Activated T-cell treated with anti-CD3 and anti-CD28 coated beads for 4 hours (primary cell): ENCODE results near the gene SBDS.
"Not testable (repeated sequence)": the region's sequence is repeated elsewhere in the genome, so short reads cannot be mapped to it uniquely, and the experiment has no call there.

ENCODE experiments used
- DNase-seq: peaks from one replicate; pipeline ENCODE4 v3.0.0-alpha.2; 2020

SBDS gene

GRCh38 chr7:66994051-66994450 is 1.3 kb downstream of the SBDS start:
- not testable (repeated sequence) for DNase-seq

- not testable (repeated sequence) for DNase-seq
These were observed 5.8 kb downstream of the SBDS start for GRCh38 chr7:66989552-66989951.

DNA sequence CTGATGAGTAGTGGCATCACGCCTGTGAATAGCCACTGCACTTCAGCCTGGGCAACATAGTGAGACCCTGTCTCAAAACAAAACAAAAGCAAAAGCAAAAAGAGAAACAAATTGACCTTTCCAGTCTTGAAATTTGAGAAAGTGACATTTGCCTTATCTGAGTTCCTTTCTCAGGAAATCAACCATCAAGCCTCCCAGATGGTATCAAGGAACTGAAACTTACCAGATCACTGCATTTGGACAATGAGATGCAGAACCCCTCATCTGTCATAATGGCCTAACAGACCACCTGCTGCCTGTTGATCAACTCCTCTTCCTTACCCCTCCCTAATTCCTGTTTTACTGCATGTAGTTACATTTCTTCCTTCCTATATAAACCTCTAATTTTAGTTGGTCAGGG is 15.1 kb downstream of the SBDS start:
- not testable (repeated sequence) for DNase-seq

- not testable (repeated sequence) for DNase-seq
These were observed 16.4 kb downstream of the SBDS start for GRCh38 chr7:66979013-66979412.

DNA sequence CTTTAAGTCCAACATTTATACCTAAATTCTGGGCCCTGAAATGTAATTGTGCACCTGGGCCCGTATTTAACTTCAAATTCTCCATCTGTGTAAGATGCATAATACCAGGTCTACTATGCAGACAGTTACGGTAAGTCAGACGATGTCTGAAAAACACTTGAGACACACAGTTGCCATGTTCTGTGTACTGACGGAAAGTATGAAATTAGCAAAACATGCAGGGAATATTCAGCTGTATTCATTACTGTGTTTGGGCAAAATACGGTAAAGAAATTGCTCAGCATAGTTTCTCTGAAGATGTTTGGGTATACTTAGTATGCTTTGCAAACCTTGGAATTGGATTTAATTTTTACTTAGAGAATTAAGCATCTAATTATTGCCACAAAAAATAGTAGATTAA is 17.1 kb downstream of the SBDS start:
- not testable (repeated sequence) for DNase-seq

- DNase-seq, result no peak
These were observed 20.3 kb downstream of the SBDS start for GRCh38 chr7:66974986-66975590.

GRCh38 chr7:66970310-66970709 is 25.1 kb downstream of the SBDS start:
- no peak for DNase-seq

DNA sequence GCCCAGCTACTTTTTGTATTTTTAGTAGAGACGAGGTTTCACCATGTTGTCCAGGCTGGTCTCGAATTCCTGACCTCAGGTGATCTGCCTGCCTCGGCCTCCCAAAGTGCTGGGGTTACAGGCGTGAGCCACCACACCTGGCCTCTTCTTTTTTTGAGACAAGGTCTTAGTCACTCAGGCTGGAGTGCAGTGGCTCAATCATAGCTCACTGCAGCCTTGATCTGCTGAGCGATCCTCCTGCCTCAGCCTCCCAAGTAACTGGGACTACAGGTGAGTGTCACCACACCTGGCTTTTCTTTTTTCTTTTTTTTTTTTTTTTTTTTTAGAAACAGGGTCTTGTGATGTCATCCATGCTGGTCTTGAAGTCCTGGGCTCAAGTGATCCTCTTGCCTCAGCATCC is 26.4 kb downstream of the SBDS start:
- DNase-seq, result not testable (repeated sequence)

DNA sequence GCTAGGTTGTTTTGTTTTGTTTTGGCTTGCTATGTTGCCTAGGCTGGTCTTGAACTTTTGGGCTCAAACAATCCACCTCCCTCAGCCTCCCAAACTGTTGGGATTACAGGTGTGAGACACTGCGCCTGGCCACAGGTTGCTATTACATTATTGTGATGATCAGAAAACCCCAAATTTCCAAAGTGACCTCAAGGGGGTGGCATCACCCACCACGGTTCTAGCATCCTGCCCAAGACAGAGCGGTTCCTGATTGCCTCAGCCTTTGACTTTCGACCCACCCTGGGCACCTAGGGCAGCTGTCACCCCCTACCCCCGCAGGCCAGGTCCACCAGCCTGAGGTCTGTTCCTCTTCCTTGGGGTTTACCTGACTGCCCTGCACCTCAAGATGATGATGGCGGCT is 28.4 kb downstream of the SBDS start:
- no peak for DNase-seq

- no peak for DNase-seq
These were observed 31.0 kb downstream of the SBDS start for GRCh38 chr7:66964411-66964810.

DNA sequence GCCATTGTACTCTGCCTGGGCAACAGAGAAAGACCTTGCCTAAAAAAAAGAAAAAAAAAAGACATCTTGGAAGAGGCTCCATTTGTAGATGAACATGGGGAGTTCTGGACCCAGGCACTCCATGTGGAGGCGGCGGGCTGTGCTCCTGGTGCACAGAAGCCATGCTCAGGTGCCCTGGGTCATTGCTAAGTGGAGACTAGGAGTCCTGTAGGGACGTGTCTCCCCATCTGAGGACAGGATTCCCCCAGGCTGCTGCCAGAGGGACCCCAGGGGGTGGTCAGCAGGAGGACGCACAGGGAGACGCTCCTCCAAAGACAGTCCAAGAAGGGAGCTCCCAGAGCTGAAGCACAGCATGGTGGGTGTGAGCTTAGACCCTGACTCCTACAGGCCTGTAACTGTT is 34.3 kb downstream of the SBDS start:
- DNase-seq, result no peak

GRCh38 chr7:66960192-66960591 is 35.2 kb downstream of the SBDS start:
- no peak for DNase-seq

- DNase-seq, result no peak
These were observed 36.6 kb downstream of the SBDS start for GRCh38 chr7:66958538-66959350.

DNA sequence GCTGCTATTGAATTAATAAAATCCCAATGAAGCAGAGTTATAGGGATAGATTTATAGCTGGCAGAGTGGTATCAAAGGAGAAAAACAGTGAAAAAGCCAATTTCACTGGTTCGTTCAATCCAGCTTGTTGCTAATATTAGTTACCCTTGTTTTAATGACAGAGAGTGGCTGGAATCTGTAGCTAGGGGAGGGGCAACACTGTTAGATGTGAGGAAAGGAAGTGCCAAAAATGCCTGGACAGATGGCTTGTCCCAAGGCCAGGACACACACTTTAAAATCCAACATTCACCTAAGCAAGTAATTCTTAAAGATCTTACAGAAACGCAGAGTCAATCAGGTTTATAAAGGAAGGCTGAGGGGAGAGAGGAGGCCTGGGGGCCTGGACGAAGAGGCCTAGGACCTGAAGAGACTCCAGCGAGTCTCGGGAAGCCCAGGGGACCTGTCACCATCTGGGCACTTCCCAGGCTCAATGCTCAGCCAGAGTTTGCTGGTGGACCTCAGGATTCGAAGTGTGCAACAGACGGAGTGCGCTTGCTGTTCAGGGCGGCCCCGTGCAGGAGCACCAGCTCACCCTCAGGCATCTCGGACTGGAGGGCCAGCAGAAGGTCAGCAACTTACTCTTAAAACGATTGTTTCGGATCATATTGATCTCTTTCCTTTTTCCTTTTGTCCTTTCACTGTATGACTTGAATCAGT is 37.6 kb downstream of the SBDS start:
- no peak for DNase-seq

DNA sequence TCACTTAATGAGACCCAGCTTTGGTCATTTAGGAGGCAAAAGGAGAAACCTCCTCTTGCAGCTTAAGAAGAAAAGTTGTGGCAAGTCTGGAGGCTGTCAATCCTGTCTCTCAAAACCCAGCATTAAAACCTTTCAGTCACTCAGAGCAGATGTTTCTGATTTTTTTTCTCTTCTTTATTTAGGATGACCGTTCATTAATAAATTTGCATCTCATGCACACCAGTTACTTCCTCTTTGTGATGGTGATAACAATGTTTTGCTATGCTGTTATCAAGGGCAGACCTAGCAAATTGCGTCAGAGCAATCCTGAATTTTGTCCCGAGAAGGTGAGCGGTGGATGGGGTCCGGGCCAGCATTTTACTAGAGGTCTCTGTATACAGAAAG is 42.4 kb downstream of the SBDS start:
- DNase-seq, result no peak

- no peak for DNase-seq
These were observed 42.9 kb downstream of the SBDS start for GRCh38 chr7:66952343-66953043.

- DNase-seq, result no peak
These were observed 44.6 kb downstream of the SBDS start for GRCh38 chr7:66950763-66951162.

DNA sequence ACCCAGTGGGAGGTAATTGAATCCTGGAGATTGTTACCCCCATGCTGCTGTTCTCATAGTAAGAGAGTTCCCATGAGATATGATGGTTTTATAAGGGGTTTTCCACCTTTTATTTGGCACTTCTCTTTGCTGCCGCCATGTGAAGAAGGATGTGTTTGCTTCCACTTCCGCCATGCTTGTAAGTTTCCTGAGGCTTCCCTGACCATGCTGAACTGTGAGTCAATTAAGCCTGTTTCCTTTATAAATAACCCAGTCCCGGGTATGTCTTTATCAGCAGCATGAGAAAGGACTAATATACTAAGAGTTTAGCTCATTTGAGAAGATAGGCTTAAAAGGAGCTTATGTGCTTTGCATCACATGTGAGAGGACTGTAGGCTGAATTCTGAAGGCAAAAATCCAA is 45.1 kb downstream of the SBDS start:
- no peak for DNase-seq

GRCh38 chr7:66948480-66949109 is 46.8 kb downstream of the SBDS start:
- DNase-seq, result no peak

GRCh38 chr7:66946545-66946944 is 48.8 kb downstream of the SBDS start:
- no peak for DNase-seq

DNA sequence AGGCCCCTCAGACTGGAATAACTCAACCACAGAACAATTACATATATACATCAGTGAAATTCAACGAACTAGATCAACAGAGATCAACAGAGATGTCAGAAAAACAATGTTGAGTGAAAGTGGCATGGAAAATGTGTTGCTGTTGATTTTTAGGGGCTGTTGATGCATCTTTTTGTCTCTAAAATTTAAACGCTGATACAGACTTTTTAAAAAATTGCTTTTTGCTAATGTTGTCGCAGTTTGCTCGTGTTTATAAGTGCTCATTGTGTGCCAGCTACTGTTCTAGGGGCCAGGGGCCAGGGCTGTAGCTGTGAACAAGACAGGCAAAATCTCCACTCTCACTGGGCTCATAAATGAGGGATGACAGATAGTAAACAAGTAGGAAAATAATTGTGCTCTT is 56.1 kb downstream of the SBDS start:
- no peak for DNase-seq

DNA sequence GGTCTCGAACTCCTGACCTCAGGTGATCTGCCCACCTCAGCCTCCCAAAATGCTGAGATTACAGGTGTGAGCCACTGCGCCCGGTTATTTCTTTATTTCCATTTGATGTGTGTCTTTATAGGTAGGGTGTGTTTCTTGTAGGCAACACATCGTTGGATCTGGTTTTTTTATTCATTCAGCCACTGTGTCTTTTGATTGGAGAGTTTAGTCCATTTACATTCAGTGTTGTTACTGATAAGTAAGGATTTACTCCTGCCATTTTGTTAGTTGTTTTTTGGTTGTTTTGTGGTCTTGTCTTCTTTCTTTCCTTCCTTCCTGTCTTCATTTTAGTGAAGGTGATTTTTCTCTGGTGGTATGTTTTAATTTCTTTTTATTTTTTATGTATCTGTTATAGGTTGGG is 57.4 kb downstream of the SBDS start:
- DNase-seq, result no peak
